ENCODE data around the gene RFT1.

- TF ChIP-seq CTCF (conservative IDR thresholded peaks at IDR 0.05; ENCODE audit: low read depth in 2 of 2) (no peak), POLR2AphosphoS5 (IDR thresholded peaks at IDR 0.05; ENCODE audit: low read depth) (no peak), CREB1 (CRISPR knock-in tag; IDR thresholded peaks at IDR 0.05; ENCODE audit: low read depth) (no peak)
Measured at GRCh38 chr3:53084310-53085001, 45.8 kb downstream of the RFT1 start.
